DND-41 (cell line): ENCODE results near the gene BMPR2.

Source experiments
- CTCF ChIP-seq: IDR thresholded peaks from 2 replicates; pipeline ENCODE4 v1.5.1; 2012; ENCODE audit warnings: borderline replicate concordance, low read length, moderate library complexity, mild to moderate bottlenecking; ENCODE audit not compliant: poor library complexity, severe bottlenecking; ENCODE audit errors: extremely low read depth
- EZH2 ChIP-seq: IDR thresholded peaks from 3 replicates; pipeline ENCODE4 v1.6.1; 2012; ENCODE audit warnings: borderline replicate concordance, low read depth, mild to moderate bottlenecking, moderate library complexity, low read length, inconsistent platforms; ENCODE audit not compliant: severe bottlenecking

GRCh38 chr2:202599105-202599504 is 223.0 kb downstream of the BMPR2 start:
- TF ChIP-seq CTCF (no peak), EZH2 (no peak)
